Vagina (tissue), 2 donors: ENCODE results near the gene DNAI7.

ENCODE experiments used
- CTCF ChIP-seq, 3 experiments: fragments of 450-650 bp in 2 of 3; fragments of 200-600 bp in 1 of 3; sonication (generic) in 1 of 3; IDR thresholded peaks; one replicate each; pipeline ENCODE4 v1.5.1; 2017 to 2019; ENCODE audit warnings: antibody characterized with exemption in 3 of 3, mild to moderate bottlenecking in 2 of 3, moderate library complexity in 2 of 3
- POLR2A ChIP-seq, 2 donors: fragments of 450-650 bp; IDR thresholded peaks; one replicate each; pipeline ENCODE4 v1.6.1; 2017; ENCODE audit warnings: antibody characterized with exemption in 2 of 2, mild to moderate bottlenecking in 2 of 2, moderate library complexity in 2 of 2

GRCh38 chr12:25202137-25202536 is 7.2 kb upstream of the DNAI7 start:
- TF ChIP-seq CTCF (IDR thresholded peaks at IDR 0.05) (no peak), POLR2A (IDR thresholded peaks at IDR 0.05) (no peak)
